GM12878 (cell line): ENCODE results near the gene THBS3. TPM values are rescaled to one million over a fixed set of nuclear protein-coding genes. Genes with fewer than 3 reads are reported as not detected.

Experiments
- CHD4 ChIP-seq: fragments of 200-600 bp; sonication (generic); IDR thresholded peaks from 2 replicates; pipeline ENCODE4 v1.6.1; 2016; ENCODE audit warnings: mild to moderate bottlenecking
- CREM ChIP-seq: IDR thresholded peaks from 2 replicates; pipeline ENCODE4 v1.6.1; 2014; ENCODE audit warnings: antibody characterized with exemption, low read depth
- E4F1 ChIP-seq: fragments of 450-650 bp; IDR thresholded peaks from 2 replicates; pipeline ENCODE4 v1.6.1; 2018; ENCODE audit warnings: borderline replicate concordance, mild to moderate bottlenecking; ENCODE audit not compliant: partially characterized antibody
- EGR1 ChIP-seq, 2 experiments: IDR thresholded peaks; 1 replicate in 1 of 2; 2 replicates in 1 of 2; pipeline ENCODE4 v1.6.1; 2011 to 2012; ENCODE audit warnings: low read depth in 2 of 2, low read length in 2 of 2, borderline replicate concordance in 1 of 2, mild to moderate bottlenecking in 1 of 2, moderate library complexity in 1 of 2
- ELK1 ChIP-seq: IDR thresholded peaks from 2 replicates; pipeline ENCODE4 v1.6.1; 2012; ENCODE audit warnings: low read depth, low read length, improper control_type of control experiment
- EP300 ChIP-seq, 2 experiments: fragments of 150-350 bp in 1 of 2; IDR thresholded peaks; 2 replicates each; pipeline ENCODE4 v1.6.1; 2011 to 2012; ENCODE audit warnings: low read depth in 2 of 2, low read length in 2 of 2, borderline replicate concordance in 1 of 2, improper control_type of control experiment in 1 of 2, inconsistent platforms in 1 of 2; ENCODE audit not compliant: control insufficient read depth in 1 of 2
- EZH2 ChIP-seq: IDR thresholded peaks from 2 replicates; pipeline ENCODE4 v1.6.1; 2012; ENCODE audit warnings: low read depth, mild to moderate bottlenecking, control low read depth, inconsistent platforms, low read length, borderline replicate concordance; ENCODE audit not compliant: control insufficient read depth
- GABPA ChIP-seq: IDR thresholded peaks from 2 replicates; pipeline ENCODE4 v1.6.1; 2014; ENCODE audit warnings: antibody characterized with exemption, low read depth, mild to moderate bottlenecking, inconsistent platforms
- HCFC1 ChIP-seq: fragments of 150-350 bp; IDR thresholded peaks from 2 replicates; pipeline ENCODE4 v1.6.1; 2014; ENCODE audit warnings: low read length
- IKZF1 ChIP-seq: fragments of 450-650 bp; conservative IDR thresholded peaks from 2 replicates; pipeline ENCODE4 v1.6.1; 2017; ENCODE audit warnings: antibody characterized with exemption, mild to moderate bottlenecking
- IRF4 ChIP-seq: IDR thresholded peaks from 2 replicates; pipeline ENCODE4 v1.6.1; 2011; ENCODE audit warnings: low read depth, low read length
- MTA2 ChIP-seq: fragments of 450-650 bp; IDR thresholded peaks from 2 replicates; pipeline ENCODE4 v1.6.1; 2016; ENCODE audit warnings: low read depth, mild to moderate bottlenecking, moderate library complexity
- RAD51 ChIP-seq: fragments of 450-650 bp; IDR thresholded peaks from 2 replicates; pipeline ENCODE4 v1.6.1; 2016; ENCODE audit warnings: moderate library complexity, mild to moderate bottlenecking, inconsistent platforms
- RFX5 ChIP-seq: IDR thresholded peaks from 2 replicates; pipeline ENCODE4 v1.6.1; 2011; ENCODE audit warnings: low read depth, low read length, improper control_type of control experiment
- STAT1 ChIP-seq: fragments of 450-650 bp; conservative IDR thresholded peaks from 2 replicates; pipeline ENCODE4 v1.6.1; 2014; ENCODE audit warnings: antibody characterized with exemption, mild to moderate bottlenecking
- TARDBP ChIP-seq: IDR thresholded peaks from 2 replicates; pipeline ENCODE4 v1.6.1; 2016; ENCODE audit warnings: borderline replicate concordance
- TCF12 ChIP-seq: IDR thresholded peaks from 2 replicates; pipeline ENCODE4 v1.6.1; 2011; ENCODE audit warnings: low read depth, mild to moderate bottlenecking, low read length
- ZNF384 ChIP-seq: IDR thresholded peaks from 2 replicates; pipeline ENCODE4 v1.6.1; 2012; ENCODE audit warnings: low read depth, mild to moderate bottlenecking, low read length, improper control_type of control experiment, borderline replicate concordance
- ZSCAN29 ChIP-seq: fragments of 450-650 bp; IDR thresholded peaks from 2 replicates; pipeline ENCODE4 v1.6.1; 2017; ENCODE audit warnings: mild to moderate bottlenecking, moderate library complexity
- polyA plus RNA-seq, 11 experiments: library from polyadenylated mRNA; depleted of rRNA in 4 of 11; unstranded in 6 of 11; stranded (reverse) in 5 of 11; fragments of >200 nt; fragmentation: Nextera tagmentation in 4 of 11; fragmentation: Illumina TruSeq in 1 of 11; extraction: Ambion mirVana in 4 of 11; extraction: Trizol in 1 of 11; gene quantifications; 1 replicate in 1 of 11; 2 replicates in 10 of 11; pipeline versions ENCODE4 v1.2.1 to v1.2.3, GENCODE V29; 2011 to 2016; ENCODE audit warnings: inconsistent platforms in 2 of 11, missing spikeins in 2 of 11, low read depth in 1 of 11
- total RNA-seq, 4 experiments: library from RNA; depleted of rRNA in 3 of 4; stranded (reverse); fragments of >200 nt in 3 of 4; fragmentation: Illumina TruSeq in 1 of 4; extraction: Trizol in 1 of 4; gene quantifications; 2 replicates each; pipeline versions ENCODE4 v1.2.1 to v1.2.3, GENCODE V29; 2013 to 2021
- TF ChIP-seq, protein P1 (sequence below): fragments of 450-650 bp; IDR thresholded peaks from 2 replicates; pipeline ENCODE4 v1.6.1; 2017; ENCODE audit warnings: mild to moderate bottlenecking, moderate library complexity
- TF ChIP-seq, protein P2 (sequence below): IDR thresholded peaks from 2 replicates; pipeline ENCODE4 v1.6.1; 2011; ENCODE audit warnings: borderline replicate concordance, low read depth, mild to moderate bottlenecking, moderate library complexity, mixed read lengths, low read length; ENCODE audit not compliant: insufficient read depth; ENCODE audit errors: extremely low read length

Gene THBS3
- total and polyA plus RNA-seq, 10 of the 15 experiments (the other 5 are each of a cell fraction or from before 2014, with no cell fraction given): 0.66 to 3.6 (median 2.0) TPM

DNA sequence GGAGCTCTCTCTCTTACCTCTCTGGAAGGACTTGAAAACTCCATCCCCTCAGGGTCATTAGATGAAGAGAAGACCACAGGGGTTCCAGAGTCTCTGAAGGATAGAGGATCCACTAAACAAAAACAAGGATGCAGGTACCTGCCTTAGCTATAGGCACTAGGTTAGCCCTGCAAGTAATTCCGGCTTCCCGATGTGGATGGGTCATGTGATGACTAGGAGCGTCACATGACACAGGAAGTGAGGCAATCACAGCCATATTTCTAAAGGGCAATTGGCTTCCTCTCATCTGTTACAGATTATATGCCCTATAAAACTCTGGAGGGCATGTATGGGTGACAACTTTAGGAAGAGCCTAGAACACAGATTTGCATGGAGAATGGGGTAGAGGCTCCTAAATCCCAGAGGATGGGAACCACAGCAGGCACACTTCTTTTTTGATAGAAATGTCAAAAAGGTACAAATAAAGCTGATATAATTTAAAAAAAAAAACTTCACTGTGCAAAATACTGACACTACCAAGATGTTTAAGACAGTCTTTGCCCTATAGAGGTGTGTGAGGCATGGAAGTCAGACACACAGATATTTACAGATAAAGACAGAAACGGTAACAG lies 33.5 kb upstream of the THBS3 start (continued):
- TF ChIP-seq ZNF384 (peak; percentile 52; the same call in 1 of the 2 replicates), MTA2 (no peak), E4F1 (peak; percentile 35), GABPA (peak; percentile 62; the same call in 1 of the 2 replicates), CHD4 (no peak), ELK1 (peak; percentile 63), STAT1 (0 out of 2 replicates have a peak, but pooled peaks have one; percentile 49), TCF12 (no peak), EP300 (IDR thresholded peaks at IDR 0.05; ENCODE audit: borderline replicate concordance in 1 of 2, control insufficient read depth in 1 of 2, low read depth in 2 of 2, low read length in 2 of 2) (no peak), ZSCAN29 (no peak), RFX5 (no peak), TARDBP (peak; percentile 95; the same call in 1 of the 2 replicates), IRF4 (0 out of 2 replicates have a peak, but pooled peaks have one; percentile 8), RAD51 (peak; percentile 100), CREM (peak; percentile 71; the same call in 1 of the 2 replicates), HCFC1 (peak; percentile 89), EZH2 (no peak), IKZF1 (peak; percentile 83), EGR1 (IDR thresholded peaks at IDR 0.05; ENCODE audit: borderline replicate concordance in 1 of 2, low read depth in 2 of 2, low read length in 2 of 2) (no peak)
- TF ChIP-seq, protein P1, sequence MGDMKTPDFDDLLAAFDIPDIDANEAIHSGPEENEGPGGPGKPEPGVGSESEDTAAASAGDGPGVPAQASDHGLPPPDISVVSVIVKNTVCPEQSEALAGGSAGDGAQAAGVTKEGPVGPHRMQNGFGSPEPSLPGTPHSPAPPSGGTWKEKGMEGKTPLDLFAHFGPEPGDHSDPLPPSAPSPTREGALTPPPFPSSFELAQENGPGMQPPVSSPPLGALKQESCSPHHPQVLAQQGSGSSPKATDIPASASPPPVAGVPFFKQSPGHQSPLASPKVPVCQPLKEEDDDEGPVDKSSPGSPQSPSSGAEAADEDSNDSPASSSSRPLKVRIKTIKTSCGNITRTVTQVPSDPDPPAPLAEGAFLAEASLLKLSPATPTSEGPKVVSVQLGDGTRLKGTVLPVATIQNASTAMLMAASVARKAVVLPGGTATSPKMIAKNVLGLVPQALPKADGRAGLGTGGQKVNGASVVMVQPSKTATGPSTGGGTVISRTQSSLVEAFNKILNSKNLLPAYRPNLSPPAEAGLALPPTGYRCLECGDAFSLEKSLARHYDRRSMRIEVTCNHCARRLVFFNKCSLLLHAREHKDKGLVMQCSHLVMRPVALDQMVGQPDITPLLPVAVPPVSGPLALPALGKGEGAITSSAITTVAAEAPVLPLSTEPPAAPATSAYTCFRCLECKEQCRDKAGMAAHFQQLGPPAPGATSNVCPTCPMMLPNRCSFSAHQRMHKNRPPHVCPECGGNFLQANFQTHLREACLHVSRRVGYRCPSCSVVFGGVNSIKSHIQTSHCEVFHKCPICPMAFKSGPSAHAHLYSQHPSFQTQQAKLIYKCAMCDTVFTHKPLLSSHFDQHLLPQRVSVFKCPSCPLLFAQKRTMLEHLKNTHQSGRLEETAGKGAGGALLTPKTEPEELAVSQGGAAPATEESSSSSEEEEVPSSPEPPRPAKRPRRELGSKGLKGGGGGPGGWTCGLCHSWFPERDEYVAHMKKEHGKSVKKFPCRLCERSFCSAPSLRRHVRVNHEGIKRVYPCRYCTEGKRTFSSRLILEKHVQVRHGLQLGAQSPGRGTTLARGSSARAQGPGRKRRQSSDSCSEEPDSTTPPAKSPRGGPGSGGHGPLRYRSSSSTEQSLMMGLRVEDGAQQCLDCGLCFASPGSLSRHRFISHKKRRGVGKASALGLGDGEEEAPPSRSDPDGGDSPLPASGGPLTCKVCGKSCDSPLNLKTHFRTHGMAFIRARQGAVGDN: 0 out of 2 replicates have a peak, but pooled peaks have one; percentile 31
- TF ChIP-seq, protein P2, sequence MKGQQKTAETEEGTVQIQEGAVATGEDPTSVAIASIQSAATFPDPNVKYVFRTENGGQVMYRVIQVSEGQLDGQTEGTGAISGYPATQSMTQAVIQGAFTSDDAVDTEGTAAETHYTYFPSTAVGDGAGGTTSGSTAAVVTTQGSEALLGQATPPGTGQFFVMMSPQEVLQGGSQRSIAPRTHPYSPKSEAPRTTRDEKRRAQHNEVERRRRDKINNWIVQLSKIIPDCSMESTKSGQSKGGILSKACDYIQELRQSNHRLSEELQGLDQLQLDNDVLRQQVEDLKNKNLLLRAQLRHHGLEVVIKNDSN: peak; percentile 93
